Testis (tissue), 3 donors: ENCODE measurements around the gene PTGER4. TPM values are rescaled to one million over a fixed set of nuclear protein-coding genes. Genes with fewer than 3 reads are reported as not detected.

Experiments
- DNase-seq: peaks from one replicate; pipeline ENCODE4 v3.0.0-alpha.2; 2019
- H3K27ac ChIP-seq, 2 donors: fragments of 200-600 bp; sonication (generic); one replicate each; pipeline ENCODE4 v1.5.1; 2019
- H3K27me3 ChIP-seq: fragments of 200-600 bp; sonication (generic); one replicate; pipeline ENCODE4 v1.5.1; 2019
- H3K36me3 ChIP-seq: fragments of 200-600 bp; sonication (generic); one replicate; pipeline ENCODE4 v1.5.1; 2017; ENCODE audit warnings: low read depth; ENCODE audit errors: missing control alignments
- H3K4me1 ChIP-seq: fragments of 200-600 bp; sonication (generic); one replicate; pipeline ENCODE4 v1.5.1; 2019
- H3K4me3 ChIP-seq, 2 donors: fragments of 200-600 bp; sonication (generic); one replicate each; pipeline ENCODE4 v1.5.1; 2017 to 2019
- H3K9me3 ChIP-seq: fragments of 200-600 bp; sonication (generic); one replicate; pipeline ENCODE4 v1.5.1; 2017
- CTCF ChIP-seq, 3 experiments: fragments of 450-650 bp in 2 of 3; fragments of 200-600 bp in 1 of 3; sonication (generic) in 1 of 3; IDR thresholded peaks; one replicate each; pipeline ENCODE4 v1.5.1; 2016 to 2019; ENCODE audit warnings: antibody characterized with exemption in 3 of 3, mild to moderate bottlenecking in 2 of 3, moderate library complexity in 1 of 3
- POLR2A ChIP-seq: fragments of 450-650 bp; IDR thresholded peaks from one replicate; pipeline ENCODE4 v1.6.1; 2017; ENCODE audit warnings: antibody characterized with exemption, mild to moderate bottlenecking, moderate library complexity
- WGBS, 2 donors: methylation state at CpG; one replicate each; pipeline ENCODE4 v1.1.5; 2018; 5-methylcytosine and 5-hydroxymethylcytosine counted together
- intact Hi-C: fragments of 100-400 bp; cut with DNase I; formaldehyde crosslinking; loops from one replicate; pipeline ENCODE4 v1.15.1; 2023; ENCODE audit warnings: low total_unique reads
- polyA plus RNA-seq: library from polyadenylated mRNA; stranded (reverse); fragments of 350-450 nt; fragmentation: Illumina TruSeq; extraction: RNeasy Lipid Tissue Mini Kit (QIAGEN cat#74804); gene quantifications from one replicate; pipeline ENCODE4 v1.2.3, GENCODE V29; 2014; ENCODE audit warnings: low read depth, low replicate concordance; ENCODE audit not compliant: insufficient read depth
- total RNA-seq, 2 donors: library from RNA; depleted of rRNA; stranded (reverse); fragments of >200 nt; gene quantifications; one replicate each; pipeline ENCODE4 v1.2.3, GENCODE V29; 2016

The PTGER4 gene
- total and polyA plus RNA-seq, 3 donors from 2014 or later: 8.7 to 10.4 (median 10.1) TPM

- TF ChIP-seq CTCF (IDR thresholded peaks at IDR 0.05): no peak
- no peak for TF ChIP-seq POLR2A
- no peak overlapping the region for H3K27ac ChIP-seq
- no peaks in the 10 kb centered on the region for H3K27me3 ChIP-seq
- H3K9me3 ChIP-seq: no peaks in the 10 kb centered on the region
- DNase-seq: no peak
- no peak overlapping the region for H3K4me3 ChIP-seq
- H3K4me1 ChIP-seq: no peaks in the 10 kb centered on the region
- 77 to 78% methylated on average over 1 of the region's 1 CpG for WGBS, 2 donors
- intact Hi-C loops: no loop called here
- no peaks in the 10 kb centered on the region for H3K36me3 ChIP-seq
Measured at GRCh38 chr5:40666657-40667056, 13.1 kb upstream of the PTGER4 start.

GRCh38 chr5:40667161-40667663 is 12.5 kb upstream of the PTGER4 start:
- no peak for TF ChIP-seq POLR2A
- no peak for TF ChIP-seq CTCF (IDR thresholded peaks at IDR 0.05)
- no peak for DNase-seq
- no peaks in the 10 kb centered on the region for H3K36me3 ChIP-seq
- no peaks in the 10 kb centered on the region for H3K9me3 ChIP-seq
- intact Hi-C loops: no loop called here
- no peaks in the 10 kb centered on the region for H3K4me1 ChIP-seq
- no peaks in the 10 kb centered on the region for H3K27me3 ChIP-seq
- no peak overlapping the region for H3K27ac ChIP-seq
- H3K4me3 ChIP-seq: no peak overlapping the region

GRCh38 chr5:40669606-40670390 is 9.9 kb upstream of the PTGER4 start:
- Histone ChIP-seq H3K27ac (no peak overlapping the region), H3K27me3 (no peaks in the 10 kb centered on the region), H3K4me3 (no peak overlapping the region), H3K36me3 (no peaks in the 10 kb centered on the region), H3K4me1 (no peaks in the 10 kb centered on the region), H3K9me3 (no peaks in the 10 kb centered on the region)
- TF ChIP-seq CTCF (IDR thresholded peaks at IDR 0.05) (no peak), POLR2A (no peak)
- DNase-seq: no peak
- intact Hi-C loops: no loop called here
- WGBS, 2 donors: 76 to 77% methylated on average over 6 of the region's 6 CpGs

GRCh38 chr5:40672425-40672824 is 7.3 kb upstream of the PTGER4 start:
- DNase-seq: no peak
- Histone ChIP-seq H3K27ac (no peak overlapping the region), H3K9me3 (no peaks in the 10 kb centered on the region), H3K4me1 (no peaks in the 10 kb centered on the region), H3K27me3 (no peaks in the 10 kb centered on the region), H3K4me3 (no peak overlapping the region), H3K36me3 (no peaks in the 10 kb centered on the region)
- WGBS, 2 donors: 55 to 72% methylated on average over 4 of the region's 4 CpGs
- intact Hi-C loops: no loop called here
- TF ChIP-seq CTCF (IDR thresholded peaks at IDR 0.05): no peak
- TF ChIP-seq POLR2A: no peak
